H1 (cell line): ENCODE measurements around the gene HLA-DQA1. TPM values are rescaled to one million over a fixed set of nuclear protein-coding genes. Genes with fewer than 3 reads are reported as not detected.

Experiments
- CBX5 ChIP-seq: fragments of 300-800, 300-1000 bp; sonication (generic); IDR thresholded peaks from 2 replicates; pipeline ENCODE4 v1.7.1; 2016; ENCODE audit warnings: antibody characterized with exemption, low read length, low read depth
- CTBP2 ChIP-seq: IDR thresholded peaks from 2 replicates; pipeline ENCODE4 v1.7.0; 2011; ENCODE audit warnings: borderline replicate concordance, mild to moderate bottlenecking, moderate library complexity, mixed read lengths, low read length; ENCODE audit not compliant: insufficient read depth, insufficient read length
- RXRA ChIP-seq: IDR thresholded peaks from 2 replicates; pipeline ENCODE4 v1.6.1; 2011; ENCODE audit warnings: low read depth, mild to moderate bottlenecking, low read length, moderate library complexity; ENCODE audit not compliant: insufficient read depth
- SRF ChIP-seq: IDR thresholded peaks from 2 replicates; pipeline ENCODE4 v1.6.1; 2011; ENCODE audit warnings: mild to moderate bottlenecking, low read depth, low read length, moderate library complexity
- polyA plus RNA-seq, 7 experiments: library from polyadenylated mRNA; depleted of rRNA in 3 of 7; stranded (reverse) in 5 of 7; unstranded in 2 of 7; fragments of >200 nt in 5 of 7; fragments of 200-250 nt in 2 of 7; gene quantifications; 1 replicate in 5 of 7; 2 replicates in 1 of 7; 4 replicates in 1 of 7; pipeline versions ENCODE4 v1.2.1 to v1.2.3, GENCODE V29; 2011 to 2013; ENCODE audit warnings: missing spikeins in 2 of 7, mixed read lengths in 2 of 7
- total RNA-seq: library from RNA; stranded (reverse); fragmentation: NEBNext Ultra II Directional; extraction: Animal tissue kit (Norgen Biotek cat#: 25700); gene quantifications from 2 replicates; pipeline ENCODE4 v1.2.1, GENCODE V29; 2021

Gene HLA-DQA1
- total and polyA plus RNA-seq, 2 of the 8 experiments (the other 6 are each of a cell fraction or from before 2014, with no cell fraction given): 0.12 TPM; not detected in 1

DNA sequence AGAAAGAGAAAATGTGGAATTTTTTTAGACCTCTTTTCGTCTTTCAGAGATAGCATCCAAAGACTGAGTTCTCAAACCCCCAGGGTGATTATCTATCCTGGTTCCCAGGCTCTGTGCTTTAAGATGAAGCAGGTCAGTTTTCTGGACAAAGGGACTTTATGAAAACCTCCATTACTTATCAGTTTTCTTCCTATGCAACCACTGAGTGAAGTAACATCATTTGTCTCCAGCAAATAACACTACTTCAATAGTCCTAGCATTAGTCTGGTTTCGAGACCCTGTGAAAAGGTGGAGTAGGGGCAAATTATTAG, 29.3 kb upstream of the HLA-DQA1 start (continued):
- TF ChIP-seq CBX5: no peak
- no peak for TF ChIP-seq RXRA
- no peak for TF ChIP-seq SRF
- TF ChIP-seq CTBP2: no peak
